GM23248 (cell line): Measurements from ENCODE around the gene ZNF710. TPM values are rescaled to one million over a fixed set of nuclear protein-coding genes. Genes with fewer than 3 reads are reported as not detected.
"Not testable (repeated sequence)": the region's sequence is repeated elsewhere in the genome, so short reads cannot be mapped to it uniquely, and the experiment has no call there.

Source experiments
- DNase-seq: peaks from one replicate; pipeline ENCODE4 v3.0.0-alpha.2; 2015
- H2AFZ ChIP-seq: fragments of 200-600 bp; sonication (generic); 2 replicates; pipeline ENCODE4 v1.6.1; 2016; ENCODE audit warnings: antibody characterized with exemption
- H3F3A ChIP-seq: fragments of 200-600 bp; sonication (generic); 2 replicates; pipeline ENCODE4 v1.6.1; 2016; ENCODE audit warnings: mild to moderate bottlenecking, antibody characterized with exemption, mixed run types; ENCODE audit not compliant: insufficient read depth
- H3K27ac ChIP-seq: fragments of 200-600 bp; sonication (generic); 2 replicates; pipeline ENCODE4 v1.5.1; 2016; ENCODE audit warnings: mild to moderate bottlenecking
- H3K27me3 ChIP-seq: fragments of 200-600 bp; sonication (generic); replicated peaks from 2 replicates; pipeline ENCODE4 v1.6.1; 2016; ENCODE audit warnings: mild to moderate bottlenecking; ENCODE audit not compliant: insufficient read depth
- H3K36me3 ChIP-seq: fragments of 200-600 bp; sonication (generic); 2 replicates; pipeline ENCODE4 v1.6.1; 2016; ENCODE audit warnings: low read depth, mild to moderate bottlenecking
- H3K4me1 ChIP-seq: fragments of 200-600 bp; sonication (generic); 2 replicates; pipeline ENCODE4 v1.6.1; 2016; ENCODE audit warnings: mild to moderate bottlenecking; ENCODE audit not compliant: insufficient read depth
- H3K4me2 ChIP-seq: fragments of 200-600 bp; sonication (generic); one replicate; pipeline ENCODE4 v1.6.1; 2016; ENCODE audit warnings: mild to moderate bottlenecking; ENCODE audit not compliant: unreplicated experiment
- H3K4me3 ChIP-seq: fragments of 200-600 bp; sonication (generic); 2 replicates; pipeline ENCODE4 v1.5.1; 2016; ENCODE audit warnings: mild to moderate bottlenecking
- H3K79me2 ChIP-seq: fragments of 200-600 bp; sonication (generic); 2 replicates; pipeline ENCODE4 v1.6.1; 2016; ENCODE audit warnings: mild to moderate bottlenecking; ENCODE audit not compliant: insufficient read depth
- H3K9ac ChIP-seq: fragments of 200-600 bp; sonication (generic); 2 replicates; pipeline ENCODE4 v1.6.1; 2016; ENCODE audit warnings: mild to moderate bottlenecking
- H3K9me2 ChIP-seq: fragments of 200-600 bp; sonication (generic); 2 replicates; pipeline ENCODE4 v1.6.1; 2016; ENCODE audit warnings: mixed run types, mild to moderate bottlenecking, moderate library complexity; ENCODE audit not compliant: insufficient read depth
- H3K9me3 ChIP-seq: fragments of 200-600 bp; sonication (generic); one replicate; pipeline ENCODE4 v1.6.1; 2017; ENCODE audit warnings: low read depth
- H4K20me1 ChIP-seq: fragments of 200-600 bp; sonication (generic); 2 replicates; pipeline ENCODE4 v1.6.0; 2016; ENCODE audit not compliant: insufficient read depth
- EZH2 ChIP-seq: fragments of 200-600 bp; sonication (generic); IDR thresholded peaks from 2 replicates; pipeline ENCODE4 v1.6.1; 2018; ENCODE audit warnings: antibody characterized with exemption, mild to moderate bottlenecking; ENCODE audit not compliant: insufficient read depth, poor library complexity, severe bottlenecking
- EZH2phosphoT487 ChIP-seq: fragments of 200-600 bp; sonication (generic); IDR thresholded peaks from 2 replicates; pipeline ENCODE4 v1.6.1; 2018; ENCODE audit warnings: antibody characterized with exemption, moderate library complexity, mild to moderate bottlenecking, low read depth; ENCODE audit not compliant: insufficient read depth
- WGBS, 2 experiments: methylation state at CpG; one replicate each; pipeline ENCODE4 v1.1.6; 2015 to 2017; ENCODE audit warnings: low lambda C conversion rate in 2 of 2, low coverage in 1 of 2; ENCODE audit errors: missing lambda C conversion rate in 2 of 2; 5-methylcytosine and 5-hydroxymethylcytosine counted together
- in situ Hi-C: fragments of 300-500 bp; cut with MboI; formaldehyde crosslinking; loops from 2 replicates; pipeline ENCODE4 v1.15.0; 2020
- polyA plus RNA-seq: library from polyadenylated mRNA; unstranded; fragments of >200 nt; fragmentation: Nextera tagmentation; extraction: Ambion mirVana; gene quantifications from 2 replicates; pipeline ENCODE4 v1.2.1, GENCODE V29; 2016
- total RNA-seq: library from RNA; depleted of rRNA; stranded (reverse); fragments of >200 nt; shearing (Covaris generic); gene quantifications from 2 replicates; pipeline ENCODE4 v1.2.3, GENCODE V29; 2014

ZNF710 gene
- total and polyA plus RNA-seq, 2 experiments from 2014 or later, result 2.9 to 12.0 TPM

DNA sequence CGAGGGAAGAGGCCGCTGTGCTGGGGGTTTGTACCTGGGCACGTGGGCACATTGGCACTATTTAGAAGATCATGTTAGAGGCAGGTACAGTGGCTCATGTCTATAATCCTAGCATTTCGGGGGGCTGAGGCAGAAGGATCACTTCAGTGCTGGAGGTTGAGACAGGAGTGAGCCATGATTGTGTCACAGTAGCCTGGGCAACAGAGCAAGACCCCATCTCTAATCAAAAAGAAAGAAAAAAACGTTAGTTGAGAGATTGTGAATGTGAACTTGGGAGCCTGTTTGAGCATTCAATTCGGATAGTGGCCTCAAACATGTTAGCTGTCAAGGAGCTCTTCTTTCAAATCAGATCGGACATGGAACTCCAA lies 64.5 kb downstream of the ZNF710 start:
- Histone ChIP-seq H3K36me3 (no peaks in the 10 kb centered on the region), H3K79me2 (no peaks in the 10 kb centered on the region; the same call in 1 of the 2 replicates), H3K9ac (no peak overlapping the region), H3K9me2 (no peaks in the 10 kb centered on the region), H4K20me1 (no peaks in the 10 kb centered on the region), H3K27me3 (no peaks in the 10 kb centered on the region), H3K4me3 (no peak overlapping the region), H2AFZ (no peak overlapping the region), H3K27ac (no peak overlapping the region), H3K4me2 (no peak overlapping the region), H3K9me3 (no peaks in the 10 kb centered on the region), H3K4me1 (no peaks in the 10 kb centered on the region), H3F3A (peaks cover 4% of the 10 kb centered on the region; the same call in 1 of the 2 replicates)
- WGBS, 2 experiments, result 89 to 91% methylated on average over 7 of the region's 7 CpGs
- TF ChIP-seq EZH2 (no peak), EZH2phosphoT487 (no peak)
- no peak for DNase-seq
- in situ Hi-C loops, result loop anchor here (25.0 kb wide), 1 partner anchor 303 kb away; the partner anchor contains the start of gene MESP1

GRCh38 chr15:90067181-90067952 lies 66.2 kb downstream of the ZNF710 start:
- Histone ChIP-seq H3K4me2 (no peak overlapping the region), H2AFZ (no peak overlapping the region), H3K79me2 (peaks cover 7% of the 10 kb centered on the region), H3F3A (peaks cover 11% of the 10 kb centered on the region), H4K20me1 (no peaks in the 10 kb centered on the region), H3K9ac (no peak overlapping the region), H3K9me2 (no peaks in the 10 kb centered on the region), H3K9me3 (no peaks in the 10 kb centered on the region), H3K27ac (no peak overlapping the region), H3K36me3 (no peaks in the 10 kb centered on the region), H3K27me3 (no peaks in the 10 kb centered on the region), H3K4me3 (no peak overlapping the region), H3K4me1 (no peaks in the 10 kb centered on the region)
- in situ Hi-C loops, result loop anchor here (25.0 kb wide), 1 partner anchor 305 kb away; the partner anchor contains the start of gene MESP1
- TF ChIP-seq EZH2 (no peak), EZH2phosphoT487 (no peak)
- no peak for DNase-seq
- WGBS, 2 experiments, result 92 to 95% methylated on average over 30 to 51 of the region's 55 CpGs

GRCh38 chr15:90067953-90068606 lies 67.0 kb downstream of the ZNF710 start:
- no peaks in the 10 kb centered on the region for H3K27me3 ChIP-seq
- TF ChIP-seq EZH2phosphoT487, result no peak
- H3K4me2 ChIP-seq, result no peak overlapping the region
- H3K36me3 ChIP-seq, result no peaks in the 10 kb centered on the region
- no peak overlapping the region for H3K9ac ChIP-seq
- in situ Hi-C loops, result loop anchor here (25.0 kb wide), 1 partner anchor 306 kb away; the partner anchor contains the start of gene MESP1
- H3K4me3 ChIP-seq, result no peak overlapping the region
- H3K9me2 ChIP-seq, result no peaks in the 10 kb centered on the region
- H3K79me2 ChIP-seq, result peaks cover 10% of the 10 kb centered on the region
- H4K20me1 ChIP-seq, result no peaks in the 10 kb centered on the region
- 89% methylated on average over 32 to 37 of the region's 37 CpGs for WGBS, 2 experiments
- no peak overlapping the region for H3K27ac ChIP-seq
- H3K4me1 ChIP-seq, result no peaks in the 10 kb centered on the region
- no peak overlapping the region for H2AFZ ChIP-seq
- H3F3A ChIP-seq, result peaks cover 11% of the 10 kb centered on the region
- no peak for DNase-seq
- no peaks in the 10 kb centered on the region for H3K9me3 ChIP-seq

GRCh38 chr15:90070623-90071022 lies 69.5 kb downstream of the ZNF710 start:
- WGBS, 2 experiments, result 95 to 98% methylated on average over 2 of the region's 2 CpGs
- in situ Hi-C loops, result loop anchor here (10.0 to 25.0 kb wide), 2 partner anchors 176 to 308 kb away; partner anchors contain the start of genes AP3S2 and MESP1

More at GRCh38 chr15:90070623-90071022, 69.5 kb downstream of the ZNF710 start:
- not testable (repeated sequence) for H3K4me2 ChIP-seq, H3K9ac ChIP-seq, H3K9me3 ChIP-seq, H3K27ac ChIP-seq, H2AFZ ChIP-seq, H4K20me1 ChIP-seq, H3K4me3 ChIP-seq, H3K79me2 ChIP-seq, DNase-seq, H3K27me3 ChIP-seq, H3K4me1 ChIP-seq, H3K9me2 ChIP-seq, H3K36me3 ChIP-seq
- peaks cover 11% of the 10 kb centered on the region for H3F3A ChIP-seq
